Activated naive CD4-positive, alpha-beta T cell treated with anti-CD3 and anti-CD28 coated beads for 36 hours (primary cell): ENCODE data around the gene ZBTB18. TPM values are rescaled to one million over a fixed set of nuclear protein-coding genes. Genes with fewer than 3 reads are reported as not detected.

ENCODE experiments used
- CTCF ChIA-PET: fragments of 350-600 bp; sonication (Branson Sonifier 250); formaldehyde crosslinking; loops from one replicate; lab custom pipeline; 2021; ENCODE audit warnings: antibody characterized with exemption; lab: Charles Lee
- DNase-seq: peaks from one replicate; pipeline ENCODE4 v3.0.0-alpha.2; 2020
- H3K27ac Mint-ChIP-seq: one replicate; pipeline ENCODE4 v1.8.0; 2021; ENCODE audit warnings: mild to moderate bottlenecking, mixed read lengths
- H3K27me3 Mint-ChIP-seq: one replicate; pipeline ENCODE4 v1.8.0; 2021; ENCODE audit warnings: low read depth, mixed read lengths
- H3K36me3 Mint-ChIP-seq: one replicate; pipeline ENCODE4 v1.8.0; 2021; ENCODE audit warnings: low read depth, mixed read lengths
- H3K4me1 Mint-ChIP-seq: one replicate; pipeline ENCODE4 v1.8.0; 2021; ENCODE audit warnings: low read depth, mixed read lengths
- H3K4me3 Mint-ChIP-seq: one replicate; pipeline ENCODE4 v1.8.0; 2021; ENCODE audit warnings: mild to moderate bottlenecking, moderate library complexity, mixed read lengths
- H3K9me3 Mint-ChIP-seq: one replicate; pipeline ENCODE4 v1.8.0; 2021; ENCODE audit warnings: mixed read lengths
- intact Hi-C: fragments of 100-400 bp; cut with micrococcal nuclease; formaldehyde crosslinking; loops from one replicate; pipeline ENCODE4 v1.15.1; 2023
- total RNA-seq, 2 experiments: library from RNA; stranded (reverse); gene quantifications; one replicate each; pipeline ENCODE4 v1.2.3, GENCODE V29; 2021

The ZBTB18 gene
- total RNA-seq, 2 experiments from 2014 or later, result 7.2 to 7.4 TPM

GRCh38 chr1:244084763-244085162 lies 33.7 kb downstream of the ZBTB18 start:
- no peak for DNase-seq
- Mint-ChIP-seq H3K27me3 (no peaks in the 10 kb centered on the region), H3K4me3 (no peak overlapping the region), H3K4me1 (no peaks in the 10 kb centered on the region), H3K27ac (no peak overlapping the region), H3K9me3 (no peaks in the 10 kb centered on the region), H3K36me3 (no peaks in the 10 kb centered on the region)
- CTCF ChIA-PET, result interaction anchor here (0.6 to 0.8 kb wide), 2 partner anchors 10 to 712 kb away, joined by 3 read pairs; no protein-coding TSS in a partner anchor
- intact Hi-C loops, result no loop called here

- H3K9me3 Mint-ChIP-seq, result no peaks in the 10 kb centered on the region
- H3K27me3 Mint-ChIP-seq, result no peaks in the 10 kb centered on the region
- intact Hi-C loops, result no loop called here
- no peak for DNase-seq
- H3K4me3 Mint-ChIP-seq, result no peak overlapping the region
- no peaks in the 10 kb centered on the region for H3K4me1 Mint-ChIP-seq
- no peak overlapping the region for H3K27ac Mint-ChIP-seq
- no peaks in the 10 kb centered on the region for H3K36me3 Mint-ChIP-seq
- CTCF ChIA-PET, result no interaction called here
These were observed 34.8 kb downstream of the ZBTB18 start for GRCh38 chr1:244085891-244086290.

GRCh38 chr1:244087021-244087560 lies 36.0 kb downstream of the ZBTB18 start:
- CTCF ChIA-PET, result no interaction called here
- H3K36me3 Mint-ChIP-seq, result no peaks in the 10 kb centered on the region
- no peaks in the 10 kb centered on the region for H3K27me3 Mint-ChIP-seq
- no peak for DNase-seq
- intact Hi-C loops, result no loop called here
- H3K4me1 Mint-ChIP-seq, result no peaks in the 10 kb centered on the region
- H3K4me3 Mint-ChIP-seq, result no peak overlapping the region
- no peak overlapping the region for H3K27ac Mint-ChIP-seq
- H3K9me3 Mint-ChIP-seq, result no peaks in the 10 kb centered on the region

GRCh38 chr1:244087611-244088010 lies 36.5 kb downstream of the ZBTB18 start:
- Mint-ChIP-seq H3K27ac (no peak overlapping the region), H3K4me3 (no peak overlapping the region), H3K4me1 (no peaks in the 10 kb centered on the region), H3K27me3 (no peaks in the 10 kb centered on the region), H3K9me3 (no peaks in the 10 kb centered on the region), H3K36me3 (no peaks in the 10 kb centered on the region)
- no peak for DNase-seq
- CTCF ChIA-PET, result no interaction called here
- intact Hi-C loops, result no loop called here

- Mint-ChIP-seq H3K4me3 (no peak overlapping the region), H3K27ac (no peak overlapping the region), H3K27me3 (no peaks in the 10 kb centered on the region), H3K9me3 (no peaks in the 10 kb centered on the region), H3K36me3 (no peaks in the 10 kb centered on the region), H3K4me1 (peaks cover 3% of the 10 kb centered on the region)
- DNase-seq, result no peak
- intact Hi-C loops, result no loop called here
- CTCF ChIA-PET, result no interaction called here
These were observed 37.1 kb downstream of the ZBTB18 start for GRCh38 chr1:244088161-244088560.

- H3K9me3 Mint-ChIP-seq, result no peaks in the 10 kb centered on the region
- H3K4me1 Mint-ChIP-seq, result peaks cover 3% of the 10 kb centered on the region
- intact Hi-C loops, result no loop called here
- H3K27ac Mint-ChIP-seq, result no peak overlapping the region
- no peak for DNase-seq
- no peaks in the 10 kb centered on the region for H3K36me3 Mint-ChIP-seq
- H3K4me3 Mint-ChIP-seq, result no peak overlapping the region
- no peaks in the 10 kb centered on the region for H3K27me3 Mint-ChIP-seq
- CTCF ChIA-PET, result interaction anchor here (0.6 to 1.0 kb wide), 2 partner anchors 117 to 133 kb away, joined by 3 read pairs; no protein-coding TSS in a partner anchor
These were observed 38.5 kb downstream of the ZBTB18 start for GRCh38 chr1:244089561-244089960.

- no peaks in the 10 kb centered on the region for H3K9me3 Mint-ChIP-seq
- no peaks in the 10 kb centered on the region for H3K36me3 Mint-ChIP-seq
- H3K4me1 Mint-ChIP-seq, result peaks cover 3% of the 10 kb centered on the region
- CTCF ChIA-PET, result interaction anchor here (0.6 kb wide), 1 partner anchor 234 kb away, joined by 3 read pairs; no protein-coding TSS in a partner anchor
- DNase-seq, result no peak
- H3K27me3 Mint-ChIP-seq, result no peaks in the 10 kb centered on the region
- intact Hi-C loops, result no loop called here
- no peak overlapping the region for H3K4me3 Mint-ChIP-seq
- no peak overlapping the region for H3K27ac Mint-ChIP-seq
These were observed 39.6 kb downstream of the ZBTB18 start for GRCh38 chr1:244090645-244091044.

GRCh38 chr1:244092293-244092963 lies 41.3 kb downstream of the ZBTB18 start:
- CTCF ChIA-PET, result interaction anchor here (0.5 kb wide), 1 partner anchor 27 kb away, joined by 3 read pairs; no protein-coding TSS in a partner anchor
- Mint-ChIP-seq H3K9me3 (no peaks in the 10 kb centered on the region), H3K27me3 (no peaks in the 10 kb centered on the region), H3K36me3 (no peaks in the 10 kb centered on the region), H3K4me1 (peaks cover 3% of the 10 kb centered on the region), H3K4me3 (no peak overlapping the region), H3K27ac (no peak overlapping the region)
- intact Hi-C loops, result no loop called here
- no peak for DNase-seq

- Mint-ChIP-seq H3K27ac (no peak overlapping the region), H3K36me3 (no peaks in the 10 kb centered on the region), H3K9me3 (no peaks in the 10 kb centered on the region), H3K27me3 (no peaks in the 10 kb centered on the region), H3K4me1 (peaks cover 3% of the 10 kb centered on the region), H3K4me3 (no peak overlapping the region)
- no peak for DNase-seq
- CTCF ChIA-PET, result no interaction called here
- intact Hi-C loops, result no loop called here
These were observed 42.0 kb downstream of the ZBTB18 start for GRCh38 chr1:244092964-244093638.

- CTCF ChIA-PET, result no interaction called here
- H3K36me3 Mint-ChIP-seq, result no peaks in the 10 kb centered on the region
- H3K27me3 Mint-ChIP-seq, result no peaks in the 10 kb centered on the region
- H3K4me1 Mint-ChIP-seq, result peaks cover 5% of the 10 kb centered on the region
- no peak overlapping the region for H3K27ac Mint-ChIP-seq
- H3K9me3 Mint-ChIP-seq, result no peaks in the 10 kb centered on the region
- H3K4me3 Mint-ChIP-seq, result no peak overlapping the region
- intact Hi-C loops, result no loop called here
- no peak for DNase-seq
These were observed 43.9 kb downstream of the ZBTB18 start for GRCh38 chr1:244094880-244095528.

GRCh38 chr1:244095529-244095911 lies 44.4 kb downstream of the ZBTB18 start:
- no peaks in the 10 kb centered on the region for H3K9me3 Mint-ChIP-seq
- CTCF ChIA-PET, result no interaction called here
- H3K27ac Mint-ChIP-seq, result no peak overlapping the region
- no peak overlapping the region for H3K4me3 Mint-ChIP-seq
- H3K4me1 Mint-ChIP-seq, result peaks cover 6% of the 10 kb centered on the region
- intact Hi-C loops, result no loop called here
- no peak for DNase-seq
- H3K27me3 Mint-ChIP-seq, result no peaks in the 10 kb centered on the region
- no peaks in the 10 kb centered on the region for H3K36me3 Mint-ChIP-seq

- no peaks in the 10 kb centered on the region for H3K9me3 Mint-ChIP-seq
- no peaks in the 10 kb centered on the region for H3K27me3 Mint-ChIP-seq
- intact Hi-C loops, result no loop called here
- peaks cover 12% of the 10 kb centered on the region for H3K4me1 Mint-ChIP-seq
- no peak overlapping the region for H3K4me3 Mint-ChIP-seq
- no peak overlapping the region for H3K27ac Mint-ChIP-seq
- CTCF ChIA-PET, result no interaction called here
- H3K36me3 Mint-ChIP-seq, result no peaks in the 10 kb centered on the region
- DNase-seq, result no peak
These were observed 45.1 kb downstream of the ZBTB18 start for GRCh38 chr1:244096066-244096610.
